Measurements from ENCODE around the gene ADAMTS9.

GRCh38 chr3:64533617-64534317, 154.0 kb downstream of the ADAMTS9 start:
- TF ChIP-seq POLR2A (IDR thresholded peaks at IDR 0.05) = no peak
- TF ChIP-seq, protein P1, sequence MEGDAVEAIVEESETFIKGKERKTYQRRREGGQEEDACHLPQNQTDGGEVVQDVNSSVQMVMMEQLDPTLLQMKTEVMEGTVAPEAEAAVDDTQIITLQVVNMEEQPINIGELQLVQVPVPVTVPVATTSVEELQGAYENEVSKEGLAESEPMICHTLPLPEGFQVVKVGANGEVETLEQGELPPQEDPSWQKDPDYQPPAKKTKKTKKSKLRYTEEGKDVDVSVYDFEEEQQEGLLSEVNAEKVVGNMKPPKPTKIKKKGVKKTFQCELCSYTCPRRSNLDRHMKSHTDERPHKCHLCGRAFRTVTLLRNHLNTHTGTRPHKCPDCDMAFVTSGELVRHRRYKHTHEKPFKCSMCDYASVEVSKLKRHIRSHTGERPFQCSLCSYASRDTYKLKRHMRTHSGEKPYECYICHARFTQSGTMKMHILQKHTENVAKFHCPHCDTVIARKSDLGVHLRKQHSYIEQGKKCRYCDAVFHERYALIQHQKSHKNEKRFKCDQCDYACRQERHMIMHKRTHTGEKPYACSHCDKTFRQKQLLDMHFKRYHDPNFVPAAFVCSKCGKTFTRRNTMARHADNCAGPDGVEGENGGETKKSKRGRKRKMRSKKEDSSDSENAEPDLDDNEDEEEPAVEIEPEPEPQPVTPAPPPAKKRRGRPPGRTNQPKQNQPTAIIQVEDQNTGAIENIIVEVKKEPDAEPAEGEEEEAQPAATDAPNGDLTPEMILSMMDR (IDR thresholded peaks at IDR 0.05) = peak; percentile 88 to 92 (median 89)
- TF ChIP-seq EP300 (IDR thresholded peaks at IDR 0.05) = no peak

Data from ovary (tissue), 3 donors.